Stimulated activated CD4-positive, alpha-beta T cell treated with anti-CD3 and anti-CD28 coated beads, Interleukin-1b, Interleukin-23, amount 100 ng/mL, for 4 hours (primary cell): ENCODE measurements around the gene ARHGEF11.
A peak's percentile ranks its signal among the peaks of the same experiment; 100 is the strongest.

Experiments used
- DNase-seq, 2 donors: peaks; one replicate each; pipeline ENCODE4 v3.0.0-alpha.2; 2020; ENCODE audit warnings: low read depth in 2 of 2

ARHGEF11 gene

DNA sequence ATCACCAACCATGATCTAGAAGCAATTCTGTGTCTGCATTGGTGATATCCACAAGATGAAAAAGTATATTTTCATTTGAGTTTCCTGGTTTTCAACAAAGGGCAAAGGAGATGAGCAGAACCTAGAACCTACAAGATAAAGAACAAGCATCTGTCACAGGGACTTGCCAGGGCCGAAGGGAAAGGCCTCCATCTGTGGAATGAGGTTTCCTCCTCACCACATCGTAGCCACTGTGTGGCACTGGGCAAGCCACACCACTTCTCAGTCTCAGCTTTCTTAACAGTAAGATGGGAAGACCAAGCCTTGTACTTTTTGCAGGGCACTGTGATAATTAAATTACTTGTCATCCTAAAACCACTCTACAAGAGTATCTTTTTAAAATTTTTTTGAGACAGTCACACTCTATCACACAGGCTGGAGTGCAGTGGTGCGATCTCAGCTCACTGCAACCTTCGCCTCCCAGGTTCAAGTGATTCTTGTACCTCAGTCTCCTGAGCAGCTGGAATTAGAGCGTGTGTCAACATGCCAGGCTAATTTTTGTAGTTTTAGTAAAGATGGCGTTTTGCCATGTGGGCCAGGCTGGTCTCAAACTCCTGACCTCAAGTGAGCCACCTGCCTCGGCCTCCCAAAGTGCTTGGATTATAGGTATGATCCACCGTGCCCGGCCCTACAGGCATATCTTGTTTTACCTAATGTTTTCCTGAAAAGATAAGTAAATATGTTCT, 45.8 kb downstream of the ARHGEF11 start:
- DNase-seq, result no peak

DNA sequence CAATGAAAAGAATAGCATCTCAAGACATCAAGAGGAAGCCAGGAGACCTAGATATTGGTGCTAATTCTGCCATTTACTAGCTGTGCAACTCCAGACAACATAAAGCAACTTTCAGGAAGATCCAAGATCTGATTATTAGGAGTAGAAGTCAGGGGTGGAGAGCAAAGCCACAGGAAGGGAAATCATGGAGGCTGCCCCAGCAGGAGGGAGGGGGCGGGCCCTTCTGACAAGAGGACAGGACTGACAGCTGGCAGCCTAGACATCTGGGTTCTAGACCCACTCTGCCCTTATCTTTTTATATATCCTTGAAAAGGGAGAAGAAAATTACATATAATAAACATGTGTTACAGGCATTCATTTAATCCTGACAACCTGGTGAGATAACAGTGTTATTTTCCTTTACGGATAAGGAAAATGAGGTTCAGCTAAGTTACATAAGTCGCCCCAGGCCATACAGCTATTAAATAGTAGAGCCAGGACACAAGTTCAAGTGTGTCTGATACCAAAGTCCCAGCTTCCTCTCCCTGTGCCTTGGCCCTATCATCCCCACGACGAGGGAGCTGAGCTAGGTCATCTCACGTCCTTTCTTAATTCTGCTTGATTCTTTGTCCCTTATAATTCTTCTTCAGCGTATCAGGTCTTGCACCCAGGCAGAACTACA, 46.6 kb downstream of the ARHGEF11 start:
- no peak for DNase-seq

GRCh38 chr1:156998301-156998700, 47.2 kb downstream of the ARHGEF11 start:
- DNase-seq, result no peak

GRCh38 chr1:156995412-156995811, 50.1 kb downstream of the ARHGEF11 start:
- no peak for DNase-seq

DNA sequence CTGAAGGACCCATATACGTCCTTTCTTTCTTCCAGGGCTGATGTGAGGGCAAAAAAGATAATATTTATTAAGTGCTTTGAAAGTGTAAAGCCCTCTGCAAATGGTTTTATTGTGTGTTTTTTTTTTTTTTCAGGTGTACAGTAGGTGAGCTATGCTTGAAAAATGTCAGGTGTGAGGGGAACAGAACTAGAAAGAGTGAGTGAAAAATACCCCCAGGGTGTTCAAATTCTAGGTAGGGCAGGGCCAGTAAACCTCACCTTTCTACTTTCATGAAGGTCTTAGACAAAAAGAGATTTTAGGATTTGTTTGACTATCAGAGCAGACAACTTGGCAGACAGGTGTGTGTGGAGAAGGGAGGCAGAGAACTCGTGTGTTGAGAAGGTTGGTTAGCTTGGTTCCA, 51.3 kb downstream of the ARHGEF11 start:
- no peak for DNase-seq

DNA sequence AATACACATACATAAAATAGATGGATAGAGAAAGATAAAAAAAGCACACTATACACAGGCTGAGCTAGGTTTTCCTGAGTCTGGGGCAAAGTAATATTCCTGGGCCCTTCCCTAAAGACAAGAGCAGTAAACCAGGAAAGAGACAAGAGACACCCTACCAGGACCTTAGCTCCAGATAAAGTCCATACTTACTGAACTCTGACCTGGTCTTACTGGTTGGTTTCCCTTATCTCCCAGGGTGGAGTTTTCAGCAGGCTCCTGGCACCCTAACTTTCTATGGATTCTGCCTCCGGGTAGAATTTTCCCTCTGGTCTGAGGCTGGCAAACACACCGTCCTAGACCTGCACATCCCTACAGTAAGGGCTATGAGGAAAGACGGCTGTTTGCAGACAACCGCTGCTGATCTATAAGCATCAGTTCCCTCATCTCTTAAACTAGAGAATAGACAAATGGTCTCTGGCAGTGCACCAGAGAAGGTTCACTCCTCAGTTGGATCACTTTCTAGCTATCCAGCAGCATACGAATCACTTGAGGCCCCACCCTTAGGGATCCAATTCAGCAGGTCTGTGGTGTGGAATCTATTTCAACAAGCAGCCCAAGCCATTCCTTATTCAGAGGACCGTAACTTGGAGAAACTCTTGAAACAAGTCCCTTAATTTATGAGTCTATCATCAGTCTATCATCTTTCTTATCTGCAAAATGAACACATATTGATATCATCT, 52.0 kb downstream of the ARHGEF11 start:
- DNase-seq, result no peak

GRCh38 chr1:156992215-156992614, 53.3 kb downstream of the ARHGEF11 start:
- DNase-seq, result no peak

GRCh38 chr1:156987715-156988114, 57.8 kb downstream of the ARHGEF11 start:
- no peak for DNase-seq

DNA sequence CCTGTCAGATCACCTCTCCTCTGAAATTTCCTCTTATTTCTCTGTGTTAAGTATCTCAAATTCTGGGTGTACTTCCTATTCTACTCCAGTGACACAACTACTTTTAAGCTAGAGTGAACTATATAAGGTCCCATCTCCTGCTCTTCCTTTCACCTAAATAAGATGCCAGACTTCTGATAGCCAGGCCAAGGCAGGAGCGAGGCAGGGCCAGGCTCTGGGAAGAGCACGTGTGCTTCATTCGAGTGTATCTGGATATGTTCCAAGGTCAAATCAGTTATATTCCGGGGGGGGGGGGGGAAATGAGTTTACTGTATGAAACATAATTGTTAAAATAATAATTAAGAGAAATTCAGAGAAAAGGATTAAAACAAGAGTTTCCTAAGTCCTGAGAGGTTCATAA, 65.0 kb downstream of the ARHGEF11 start:
- no peak for DNase-seq

DNA sequence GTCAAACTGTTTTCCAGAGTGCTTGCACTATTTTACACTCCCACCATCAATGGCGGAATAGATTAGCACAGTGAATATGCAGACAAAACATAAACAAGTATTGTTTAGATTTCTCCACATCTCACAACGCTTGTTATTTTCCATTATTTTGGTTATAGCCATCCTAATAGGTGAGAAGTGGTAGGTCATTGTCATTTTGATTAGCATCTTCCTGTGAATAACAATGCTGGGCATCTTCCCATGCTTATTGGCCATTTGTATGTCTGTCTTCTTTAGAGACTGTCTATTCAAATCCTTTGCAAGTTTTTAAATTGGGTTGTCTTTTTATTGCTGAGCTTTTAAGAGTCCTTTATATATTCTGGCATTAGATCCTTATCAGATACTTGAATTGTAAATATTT, 70.5 kb downstream of the ARHGEF11 start:
- DNase-seq, result no peak

DNA sequence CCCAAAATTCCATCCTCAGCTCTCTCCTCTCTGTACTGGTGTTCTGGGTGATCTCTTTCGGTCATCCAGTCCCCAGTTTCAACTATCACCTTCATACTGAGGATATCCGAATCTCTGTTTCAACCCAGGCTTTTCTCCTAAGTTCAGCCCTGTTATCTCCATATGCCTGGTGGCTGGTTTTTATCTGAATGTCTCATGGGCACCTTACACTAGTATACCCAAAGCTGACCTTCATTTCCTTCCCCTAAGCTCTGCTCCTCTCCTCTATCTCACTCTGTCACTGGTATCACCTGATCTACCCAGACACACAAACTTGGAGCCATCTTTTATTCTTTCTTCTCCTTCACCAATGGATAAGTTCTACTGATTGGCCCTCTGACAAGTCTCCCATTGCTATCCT, 72.1 kb downstream of the ARHGEF11 start:
- no peak for DNase-seq

- no peak for DNase-seq
These were observed 75.5 kb downstream of the ARHGEF11 start for GRCh38 chr1:156970017-156970416.

DNA sequence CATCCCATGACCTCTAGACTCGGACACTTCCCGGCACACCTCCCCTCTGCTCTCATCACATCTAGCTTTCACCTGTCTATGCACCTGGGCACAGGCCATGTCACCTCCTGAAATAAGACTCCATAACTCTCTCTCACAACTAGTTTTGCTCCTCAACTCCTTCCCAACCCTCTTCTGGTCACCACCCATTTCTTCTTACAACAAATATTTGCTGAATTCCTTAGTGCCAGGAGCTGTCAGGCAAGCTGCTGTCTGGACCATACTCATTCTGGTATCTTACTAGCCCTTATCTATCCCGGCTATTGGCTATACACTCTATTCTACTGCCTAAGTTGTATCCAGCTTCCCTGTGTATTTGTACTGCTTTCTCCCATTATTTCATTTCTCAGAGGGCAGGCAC, 76.0 kb downstream of the ARHGEF11 start:
- DNase-seq, result no peak

- DNase-seq, result no peak
These were observed 81.1 kb downstream of the ARHGEF11 start for GRCh38 chr1:156964441-156964840.

DNA sequence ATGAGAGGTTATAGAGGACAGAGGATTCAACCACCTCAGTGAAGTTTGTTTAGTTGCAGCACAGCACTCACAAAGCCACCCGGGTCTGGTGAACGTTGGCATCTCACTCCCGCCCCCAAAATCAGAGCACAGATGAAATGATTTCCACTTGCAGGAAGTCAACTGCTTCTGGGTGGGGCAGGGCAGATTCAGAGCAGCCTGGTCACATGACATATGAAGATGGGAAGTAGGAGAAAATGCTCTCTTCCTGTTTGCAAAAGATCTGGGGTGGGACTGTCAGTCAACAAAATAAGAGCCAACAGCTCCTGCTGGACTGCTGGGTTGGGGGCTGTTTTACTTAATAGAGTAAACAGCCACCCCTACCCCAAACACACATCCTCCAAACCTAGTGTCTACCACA, 81.9 kb downstream of the ARHGEF11 start:
- peak; percentile 3 to 7 for DNase-seq

DNA sequence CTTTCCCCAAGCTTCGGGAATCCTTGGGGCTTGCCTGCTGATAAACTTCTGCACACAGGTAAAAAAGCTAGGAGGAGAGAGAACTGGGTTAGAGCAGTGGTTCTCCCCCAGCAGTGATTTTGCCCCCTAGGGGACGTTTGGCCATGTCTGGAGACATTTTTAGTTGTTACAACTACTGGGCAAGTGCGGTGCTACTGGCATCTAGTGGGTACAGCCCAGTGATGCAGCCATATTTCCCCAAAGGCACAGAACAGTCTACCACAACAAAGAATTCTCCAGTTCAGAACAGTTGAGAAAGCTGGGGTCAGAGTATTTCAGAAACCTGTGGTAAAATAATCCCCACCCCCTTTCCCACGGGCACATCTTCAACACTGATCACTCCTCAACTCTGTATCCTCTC, 83.8 kb downstream of the ARHGEF11 start:
- DNase-seq, result no peak

DNA sequence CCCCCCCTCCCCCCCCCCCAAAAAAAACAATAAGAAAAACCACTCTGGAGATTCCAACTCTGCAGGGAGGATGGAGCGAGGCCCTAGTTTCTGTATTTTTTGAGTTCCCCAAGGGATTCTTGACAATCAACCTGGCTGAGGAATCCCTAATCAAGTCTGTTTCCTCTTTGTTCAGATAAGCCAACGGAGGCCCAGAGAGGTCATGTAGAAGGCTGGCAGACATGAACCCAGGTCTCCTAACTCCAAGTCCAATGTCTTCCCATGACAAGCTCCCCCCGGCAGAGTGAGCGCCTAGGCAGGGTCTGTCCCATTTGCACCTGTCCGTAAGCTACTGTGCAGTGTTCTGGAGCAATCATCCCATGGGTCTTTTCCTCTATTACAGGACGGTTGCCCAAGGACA, 85.6 kb downstream of the ARHGEF11 start:
- no peak for DNase-seq

GRCh38 chr1:156959414-156959813, 86.1 kb downstream of the ARHGEF11 start:
- DNase-seq, result no peak

GRCh38 chr1:156958247-156958714, 87.3 kb downstream of the ARHGEF11 start:
- DNase-seq, result no peak

DNA sequence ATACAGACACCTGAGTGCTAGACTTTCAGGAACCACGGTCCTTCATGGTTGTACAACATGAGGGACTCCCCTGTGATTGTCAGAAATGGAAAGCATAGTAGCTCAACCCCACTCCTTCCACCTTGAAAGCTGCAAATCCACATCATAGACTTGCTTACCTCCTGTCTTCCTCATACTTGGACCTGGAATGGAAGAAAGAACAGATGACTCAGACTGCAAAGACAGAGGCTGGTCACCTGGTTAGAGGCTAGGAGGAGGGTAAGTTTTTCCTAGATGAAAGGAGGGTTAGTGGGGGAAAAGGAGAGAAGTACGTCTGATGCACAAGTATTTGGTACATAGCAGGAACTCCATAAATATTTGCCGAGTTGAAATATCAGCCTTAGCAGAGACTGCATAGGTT, 87.9 kb downstream of the ARHGEF11 start:
- no peak for DNase-seq

DNA sequence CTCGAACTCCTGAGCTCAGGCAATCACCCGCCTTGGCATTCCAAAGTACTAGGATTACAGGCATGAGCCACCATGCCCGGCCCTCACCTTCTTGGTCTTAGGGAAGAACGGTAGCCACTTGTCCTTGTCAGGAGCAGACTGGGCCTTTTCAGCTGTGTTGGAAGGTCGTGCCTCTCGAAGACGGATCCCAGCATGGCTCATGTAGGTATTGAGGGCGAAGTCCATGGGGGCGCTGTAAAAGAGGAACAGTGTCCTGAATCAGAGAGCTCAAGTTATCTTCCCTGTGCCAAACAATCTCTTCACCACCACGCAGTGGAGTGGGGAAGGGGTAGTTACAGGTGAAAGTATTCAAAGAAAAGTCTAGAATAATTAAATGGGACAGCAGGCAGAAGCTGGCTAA, 89.2 kb downstream of the ARHGEF11 start:
- no peak for DNase-seq

- no peak for DNase-seq
These were observed 92.0 kb downstream of the ARHGEF11 start for GRCh38 chr1:156953571-156953970.

- DNase-seq, result no peak
These were observed 94.2 kb downstream of the ARHGEF11 start for GRCh38 chr1:156951371-156951770.
